Measurements from ENCODE around the gene GUCY2D. TPM values are rescaled to one million over a fixed set of nuclear protein-coding genes. Genes with fewer than 3 reads are reported as not detected.

GUCY2D gene
- total RNA-seq, 2 donors from 2014 or later = not detected

GRCh38 chr17:8031950-8032349, 29.5 kb downstream of the GUCY2D start:
- H3K36me3 ChIP-seq = no peaks in the 10 kb centered on the region
- TF ChIP-seq CTCF (IDR thresholded peaks at IDR 0.05) = no peak
- no peaks in the 10 kb centered on the region for H3K4me1 ChIP-seq
- H3K27ac ChIP-seq = no peak overlapping the region
- no peak overlapping the region for H3K4me3 ChIP-seq
- H3K9me3 ChIP-seq = no peaks in the 10 kb centered on the region
- H3K27me3 ChIP-seq = no peaks in the 10 kb centered on the region
- DNase-seq (ENCODE audit: low spot score) = no peak

- no peaks in the 10 kb centered on the region for H3K4me1 ChIP-seq
Observed at GRCh38 chr17:8032442-8032841, 30.0 kb downstream of the GUCY2D start.

DNA sequence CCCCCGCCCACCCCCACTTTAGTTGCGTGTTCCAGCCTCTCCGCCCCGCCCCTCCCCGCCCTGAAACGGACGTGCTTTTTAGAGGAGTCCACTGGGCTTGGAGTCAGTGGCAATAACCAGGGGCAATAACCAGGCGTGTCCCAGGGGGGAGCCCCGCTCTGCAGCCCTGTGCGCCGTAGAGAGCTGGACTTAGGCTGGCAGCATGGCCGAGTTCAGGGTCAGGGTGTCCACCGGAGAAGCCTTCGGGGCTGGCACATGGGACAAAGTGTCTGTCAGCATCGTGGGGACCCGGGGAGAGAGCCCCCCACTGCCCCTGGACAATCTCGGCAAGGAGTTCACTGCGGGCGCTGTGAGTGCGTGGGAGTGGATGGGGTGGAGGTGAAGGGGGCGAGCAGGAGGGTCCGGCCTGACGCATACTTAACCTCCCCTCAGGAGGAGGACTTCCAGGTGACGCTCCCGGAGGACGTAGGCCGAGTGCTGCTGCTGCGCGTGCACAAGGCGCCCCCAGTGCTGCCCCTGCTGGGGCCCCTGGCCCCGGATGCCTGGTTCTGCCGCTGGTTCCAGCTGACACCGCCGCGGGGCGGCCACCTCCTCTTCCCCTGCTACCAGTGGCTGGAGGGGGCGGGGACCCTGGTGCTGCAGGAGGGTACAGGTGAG, 36.7 kb downstream of the GUCY2D start, which contains the start of gene ALOX15B:
TSS of gene ALOX15B (plus strand) at position 106 of the 657 bp plus-strand sequence. CDS start at position 203, 97 bp downstream.
- peak within 1 kb of the TSS in 1 of 2 donors; percentile 36 for H3K4me3 ChIP-seq

More at GRCh38 chr17:8032442-8032841, 30.0 kb downstream of the GUCY2D start:
- no peak for DNase-seq (ENCODE audit: low spot score)
- Histone ChIP-seq H3K9me3 (no peaks in the 10 kb centered on the region), H3K27me3 (no peaks in the 10 kb centered on the region), H3K36me3 (no peaks in the 10 kb centered on the region), H3K27ac (no peak overlapping the region), H3K4me3 (no peak overlapping the region)
- TF ChIP-seq CTCF (IDR thresholded peaks at IDR 0.05) = no peak

DNA sequence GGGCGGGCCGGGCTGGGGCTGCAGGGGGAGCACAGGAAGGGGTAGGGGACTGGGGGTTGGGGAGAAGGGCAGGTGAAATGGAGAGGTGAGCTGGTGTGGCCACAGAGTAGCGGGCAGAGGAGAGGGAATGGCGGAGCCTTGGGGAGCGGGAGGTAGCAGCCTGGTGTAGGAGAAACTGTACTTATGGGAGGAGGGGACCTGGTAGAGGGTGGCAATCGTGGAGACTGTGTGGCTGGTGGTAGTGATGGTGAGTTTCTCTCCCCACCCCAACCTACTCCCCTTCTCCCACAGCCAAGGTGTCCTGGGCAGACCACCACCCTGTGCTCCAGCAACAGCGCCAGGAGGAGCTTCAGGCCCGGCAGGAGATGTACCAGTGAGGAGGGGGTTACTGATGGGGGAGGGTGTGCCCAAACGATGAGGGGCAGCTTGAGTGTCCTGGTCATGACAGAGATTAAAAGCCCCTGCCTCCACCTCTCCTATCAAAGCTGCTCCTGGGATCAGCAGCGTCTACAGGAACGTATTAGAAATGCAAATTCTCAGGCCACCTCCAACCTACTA, 37.3 kb downstream of the GUCY2D start:
- peak overlapping the region in 1 of 2 donors; percentile 36 for H3K4me3 ChIP-seq
- H3K27me3 ChIP-seq = peaks cover 0 to 6% of the 10 kb centered on the region in 2 donors

More for the DNA sequence above, 36.7 kb downstream of the GUCY2D start, which contains the start of gene ALOX15B:
- Histone ChIP-seq H3K36me3 (no peaks in the 10 kb centered on the region), H3K27ac (no peak within 1 kb of the TSS), H3K27me3 (peaks cover 0 to 6% of the 10 kb centered on the region in 2 donors), H3K4me1 (peaks cover 0 to 8% of the 10 kb centered on the region in 2 donors), H3K9me3 (no peaks in the 10 kb centered on the region)
- DNase-seq (ENCODE audit: low spot score) = no peak
- TF ChIP-seq CTCF (IDR thresholded peaks at IDR 0.05) = no peak

GRCh38 chr17:8041249-8041928, 39.0 kb downstream of the GUCY2D start:
- Histone ChIP-seq H3K4me3 (no peak overlapping the region), H3K9me3 (no peaks in the 10 kb centered on the region), H3K27ac (peak overlapping the region in 1 of 2 donors; percentile 14), H3K4me1 (peaks cover 0 to 8% of the 10 kb centered on the region in 2 donors), H3K36me3 (no peaks in the 10 kb centered on the region), H3K27me3 (peaks cover 0 to 6% of the 10 kb centered on the region in 2 donors)
- DNase-seq (ENCODE audit: low spot score) = peak; percentile 62
- peak; percentile 23 to 66 for TF ChIP-seq CTCF (IDR thresholded peaks at IDR 0.05)

More for the DNA sequence above, 37.3 kb downstream of the GUCY2D start:
- no peaks in the 10 kb centered on the region for H3K9me3 ChIP-seq
- H3K27ac ChIP-seq = no peak overlapping the region
- no peak for DNase-seq (ENCODE audit: low spot score)
- H3K4me1 ChIP-seq = peaks cover 0 to 8% of the 10 kb centered on the region in 2 donors
- TF ChIP-seq CTCF (IDR thresholded peaks at IDR 0.05) = no peak
- no peaks in the 10 kb centered on the region for H3K36me3 ChIP-seq
